ENCODE measurements around the gene CTNNAL1. TPM values are rescaled to one million over a fixed set of nuclear protein-coding genes. Genes with fewer than 3 reads are reported as not detected.

Gene CTNNAL1
- polyA plus RNA-seq, 1 experiment, result 82.7 TPM

DNA sequence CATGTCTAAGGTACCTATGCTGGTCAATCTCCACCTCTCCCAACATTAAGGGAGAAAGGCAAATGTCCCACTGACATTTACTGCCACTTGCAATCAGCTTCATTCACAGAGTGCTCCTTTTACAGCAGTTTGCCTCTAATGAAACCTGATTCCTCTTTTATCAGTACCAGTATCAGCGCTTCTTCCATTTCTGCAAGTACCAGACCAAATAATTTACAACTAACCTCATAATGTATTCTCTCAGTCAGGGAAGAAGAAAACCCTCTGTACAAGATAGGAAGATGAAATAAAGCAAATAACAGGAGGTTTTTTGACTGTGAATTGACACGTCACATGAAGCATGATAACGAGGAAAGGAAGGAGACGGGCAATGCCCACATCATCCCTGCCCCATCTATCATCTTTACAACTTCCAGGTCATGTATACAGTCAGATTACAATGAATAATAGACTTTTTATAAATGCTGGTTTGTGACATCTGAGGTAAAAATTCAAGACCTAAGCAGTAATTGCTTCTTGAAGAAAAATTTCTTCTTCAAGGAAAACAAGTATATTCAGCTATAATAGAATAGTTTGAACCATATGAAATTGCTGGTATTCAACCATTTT is 57.2 kb downstream of the CTNNAL1 start:
- Histone ChIP-seq H3K27ac (ENCODE audit: low read depth, low read length) (no peak overlapping the region), H3K4me3 (ENCODE audit: low read depth, low read length) (no peak overlapping the region), H3K27me3 (ENCODE audit: control insufficient read depth, insufficient read depth, low read length) (no peaks in the 10 kb centered on the region), H3K9me3 (ENCODE audit: control insufficient read depth, insufficient read depth, low read length) (no peaks in the 10 kb centered on the region)
- ChIA-PET POLR2A (no interaction called here), CTCF (no interaction called here)
- DNase-seq (ENCODE audit: low read depth, low spot score), result no peak
- TF ChIP-seq, protein P1, sequence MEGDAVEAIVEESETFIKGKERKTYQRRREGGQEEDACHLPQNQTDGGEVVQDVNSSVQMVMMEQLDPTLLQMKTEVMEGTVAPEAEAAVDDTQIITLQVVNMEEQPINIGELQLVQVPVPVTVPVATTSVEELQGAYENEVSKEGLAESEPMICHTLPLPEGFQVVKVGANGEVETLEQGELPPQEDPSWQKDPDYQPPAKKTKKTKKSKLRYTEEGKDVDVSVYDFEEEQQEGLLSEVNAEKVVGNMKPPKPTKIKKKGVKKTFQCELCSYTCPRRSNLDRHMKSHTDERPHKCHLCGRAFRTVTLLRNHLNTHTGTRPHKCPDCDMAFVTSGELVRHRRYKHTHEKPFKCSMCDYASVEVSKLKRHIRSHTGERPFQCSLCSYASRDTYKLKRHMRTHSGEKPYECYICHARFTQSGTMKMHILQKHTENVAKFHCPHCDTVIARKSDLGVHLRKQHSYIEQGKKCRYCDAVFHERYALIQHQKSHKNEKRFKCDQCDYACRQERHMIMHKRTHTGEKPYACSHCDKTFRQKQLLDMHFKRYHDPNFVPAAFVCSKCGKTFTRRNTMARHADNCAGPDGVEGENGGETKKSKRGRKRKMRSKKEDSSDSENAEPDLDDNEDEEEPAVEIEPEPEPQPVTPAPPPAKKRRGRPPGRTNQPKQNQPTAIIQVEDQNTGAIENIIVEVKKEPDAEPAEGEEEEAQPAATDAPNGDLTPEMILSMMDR (IDR thresholded peaks at IDR 0.05; ENCODE audit: low read depth, low read length), result no peak

GRCh38 chr9:108953983-108954574 is 59.2 kb downstream of the CTNNAL1 start:
- no peak overlapping the region for H3K27ac ChIP-seq (ENCODE audit: low read depth, low read length)
- CTCF ChIA-PET, result interaction anchor here (0.6 to 2.7 kb wide), 33 partner anchors 10 to 566 kb away, joined by 3 to 39 read pairs (median 3); partner anchors contain the start of genes ABITRAM and ELP1
- H3K9me3 ChIP-seq (ENCODE audit: control insufficient read depth, insufficient read depth, low read length), result no peaks in the 10 kb centered on the region
- POLR2A ChIA-PET, result interaction anchor here (0.8 kb wide), 1 partner anchor 166 kb away, joined by 3 read pairs; no protein-coding TSS in a partner anchor
- H3K4me3 ChIP-seq (ENCODE audit: low read depth, low read length), result no peak overlapping the region
- DNase-seq (ENCODE audit: low read depth, low spot score), result no peak
- H3K27me3 ChIP-seq (ENCODE audit: control insufficient read depth, insufficient read depth, low read length), result no peaks in the 10 kb centered on the region
- TF ChIP-seq, protein P1 (IDR thresholded peaks at IDR 0.05; ENCODE audit: low read depth, low read length), result peak; percentile 73

- no peak overlapping the region for H3K27ac ChIP-seq (ENCODE audit: low read depth, low read length)
- POLR2A ChIA-PET, result no interaction called here
- CTCF ChIA-PET, result interaction anchor here (0.6 kb wide), 2 partner anchors 62 to 129 kb away, joined by 3 to 5 read pairs; no protein-coding TSS in a partner anchor
- H3K4me3 ChIP-seq (ENCODE audit: low read depth, low read length), result no peak overlapping the region
- no peak for DNase-seq (ENCODE audit: low read depth, low spot score)
- H3K9me3 ChIP-seq (ENCODE audit: control insufficient read depth, insufficient read depth, low read length), result no peaks in the 10 kb centered on the region
- no peaks in the 10 kb centered on the region for H3K27me3 ChIP-seq (ENCODE audit: control insufficient read depth, insufficient read depth, low read length)
- TF ChIP-seq, protein P1 (IDR thresholded peaks at IDR 0.05; ENCODE audit: low read depth, low read length), result no peak
These were observed 61.7 kb downstream of the CTNNAL1 start for GRCh38 chr9:108951578-108951977.

DNA sequence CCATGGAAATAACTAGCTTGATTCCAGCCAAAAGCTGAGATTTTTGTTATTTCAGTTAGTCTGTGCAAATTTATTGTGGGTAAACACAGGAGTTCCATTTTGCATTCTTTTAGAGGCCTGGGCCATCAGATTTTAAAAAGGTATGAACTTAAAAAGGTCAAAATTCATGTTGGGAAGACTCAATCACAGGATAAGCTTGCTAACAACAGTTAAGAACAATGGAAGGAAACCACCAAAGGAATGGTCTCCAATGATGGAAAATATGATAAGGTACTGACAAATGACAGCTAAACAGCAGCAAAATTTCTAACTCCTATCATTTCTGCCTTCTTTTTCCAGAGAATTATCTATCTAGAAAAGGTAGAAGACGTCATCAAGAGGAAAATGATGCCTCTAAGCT is 63.1 kb downstream of the CTNNAL1 start:
- DNase-seq (ENCODE audit: low read depth, low spot score), result no peak
- ChIA-PET CTCF (no interaction called here), POLR2A (no interaction called here)
- TF ChIP-seq, protein P1 (IDR thresholded peaks at IDR 0.05; ENCODE audit: low read depth, low read length), result no peak
- no peak overlapping the region for H3K27ac ChIP-seq (ENCODE audit: low read depth, low read length)
- no peaks in the 10 kb centered on the region for H3K27me3 ChIP-seq (ENCODE audit: control insufficient read depth, insufficient read depth, low read length)
- H3K4me3 ChIP-seq (ENCODE audit: low read depth, low read length), result no peak overlapping the region
- no peaks in the 10 kb centered on the region for H3K9me3 ChIP-seq (ENCODE audit: control insufficient read depth, insufficient read depth, low read length)

DNA sequence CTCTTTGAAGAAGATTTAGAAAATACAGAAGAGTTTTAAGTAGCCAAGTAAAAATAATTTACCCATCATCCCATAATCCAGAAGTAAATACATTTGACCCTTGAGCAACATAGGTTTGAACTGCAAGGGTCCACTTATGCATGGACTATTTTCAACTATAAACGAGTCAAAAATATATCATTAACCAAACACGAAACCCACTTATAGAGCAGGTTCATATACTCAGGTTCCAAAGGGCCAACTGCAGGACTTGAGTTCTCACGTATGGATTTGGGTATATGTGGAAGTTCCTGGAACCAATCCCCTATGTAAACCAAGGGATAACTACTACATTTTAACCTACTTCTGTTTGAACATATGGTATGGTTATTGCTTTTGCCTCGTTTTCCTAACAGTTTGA is 73.3 kb downstream of the CTNNAL1 start:
- ChIA-PET POLR2A (no interaction called here), CTCF (no interaction called here)
- H3K27ac ChIP-seq (ENCODE audit: low read depth, low read length), result no peak overlapping the region
- DNase-seq (ENCODE audit: low read depth, low spot score), result no peak
- no peaks in the 10 kb centered on the region for H3K27me3 ChIP-seq (ENCODE audit: control insufficient read depth, insufficient read depth, low read length)
- no peak overlapping the region for H3K4me3 ChIP-seq (ENCODE audit: low read depth, low read length)
- H3K9me3 ChIP-seq (ENCODE audit: control insufficient read depth, insufficient read depth, low read length), result no peaks in the 10 kb centered on the region
- TF ChIP-seq, protein P1 (IDR thresholded peaks at IDR 0.05; ENCODE audit: low read depth, low read length), result no peak

Measured in AG04450 (cell line).